GM18499 (cell line): ENCODE results near the gene PLEKHS1.
"Not testable (repeated sequence)": the region's sequence is repeated elsewhere in the genome, so short reads cannot be mapped to it uniquely, and the experiment has no call there.

Experiments
- ATAC-seq: cut with Tn5 transposase; IDR thresholded peaks from one replicate; pipeline ENCODE4 v1.9.1; 2021; ENCODE audit warnings: moderate number of reproducible peaks; ENCODE audit not compliant: insufficient read depth, unreplicated experiment

The PLEKHS1 gene

GRCh38 chr10:113739577-113739976, 11.9 kb upstream of the PLEKHS1 start:
- ATAC-seq: no peak

- ATAC-seq: no peak
These were observed 10.6 kb upstream of the PLEKHS1 start for GRCh38 chr10:113740850-113741249.

- no peak for ATAC-seq
These were observed 9.0 kb upstream of the PLEKHS1 start for GRCh38 chr10:113742466-113742865.

GRCh38 chr10:113743594-113743993, 7.9 kb upstream of the PLEKHS1 start:
- ATAC-seq: no peak

- no peak for ATAC-seq
These were observed 6.1 kb upstream of the PLEKHS1 start for GRCh38 chr10:113745374-113745773.

GRCh38 chr10:113746217-113746957, 5.1 kb upstream of the PLEKHS1 start:
- ATAC-seq: no peak

GRCh38 chr10:113752553-113752952, 1.1 kb downstream of the PLEKHS1 start:
- ATAC-seq: no peak

- ATAC-seq: no peak
These were observed 1.7 kb downstream of the PLEKHS1 start for GRCh38 chr10:113753020-113753692.

GRCh38 chr10:113754125-113754524, 2.6 kb downstream of the PLEKHS1 start:
- no peak for ATAC-seq

GRCh38 chr10:113754768-113755167, 3.3 kb downstream of the PLEKHS1 start:
- no peak for ATAC-seq

GRCh38 chr10:113756940-113757543, 5.6 kb downstream of the PLEKHS1 start:
- no peak for ATAC-seq

- ATAC-seq: no peak
These were observed 10.6 kb downstream of the PLEKHS1 start for GRCh38 chr10:113762083-113762482.

- ATAC-seq: no peak
These were observed 13.1 kb downstream of the PLEKHS1 start for GRCh38 chr10:113764582-113764981.

GRCh38 chr10:113765910-113766309, 14.4 kb downstream of the PLEKHS1 start:
- no peak for ATAC-seq

GRCh38 chr10:113767222-113767621, 15.7 kb downstream of the PLEKHS1 start:
- no peak for ATAC-seq

GRCh38 chr10:113770346-113770745, 18.9 kb downstream of the PLEKHS1 start:
- ATAC-seq: no peak

- not testable (repeated sequence) for ATAC-seq
These were observed 19.6 kb downstream of the PLEKHS1 start for GRCh38 chr10:113771131-113771530.

GRCh38 chr10:113775686-113776294, 24.3 kb downstream of the PLEKHS1 start:
- ATAC-seq: no peak

- no peak for ATAC-seq
These were observed 25.1 kb downstream of the PLEKHS1 start for GRCh38 chr10:113776553-113776952.

GRCh38 chr10:113780681-113781250, 29.3 kb downstream of the PLEKHS1 start:
- no peak for ATAC-seq

GRCh38 chr10:113782367-113782766, 30.9 kb downstream of the PLEKHS1 start:
- no peak for ATAC-seq
